Glomerular visceral epithelial cell (primary cell): ENCODE data around the gene CGNL1.

Experiments
- DNase-seq: peaks from one replicate; pipeline ENCODE4 v3.0.0-alpha.2; 2016; ENCODE audit errors: extremely low spot score

The CGNL1 gene

DNA sequence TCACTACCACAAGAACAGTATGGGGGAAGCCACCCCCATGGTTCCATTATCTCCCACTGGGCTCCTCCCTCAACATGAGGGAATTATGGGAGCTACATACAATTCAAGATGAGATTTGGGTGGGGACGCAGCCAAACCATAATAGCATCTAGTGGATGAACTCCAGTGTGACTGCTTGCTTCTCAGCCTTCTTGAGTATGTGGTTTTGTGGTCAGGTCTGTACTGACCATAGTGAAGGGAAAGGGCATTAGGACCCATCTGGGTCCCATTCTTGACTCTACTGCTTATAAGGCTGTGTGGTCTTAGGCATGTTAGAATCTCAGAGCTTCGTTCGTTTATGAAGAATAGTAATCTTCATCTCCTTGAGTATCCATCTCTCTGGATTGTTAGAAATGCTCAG is 81.4 kb downstream of the CGNL1 start:
- DNase-seq: no peak

DNA sequence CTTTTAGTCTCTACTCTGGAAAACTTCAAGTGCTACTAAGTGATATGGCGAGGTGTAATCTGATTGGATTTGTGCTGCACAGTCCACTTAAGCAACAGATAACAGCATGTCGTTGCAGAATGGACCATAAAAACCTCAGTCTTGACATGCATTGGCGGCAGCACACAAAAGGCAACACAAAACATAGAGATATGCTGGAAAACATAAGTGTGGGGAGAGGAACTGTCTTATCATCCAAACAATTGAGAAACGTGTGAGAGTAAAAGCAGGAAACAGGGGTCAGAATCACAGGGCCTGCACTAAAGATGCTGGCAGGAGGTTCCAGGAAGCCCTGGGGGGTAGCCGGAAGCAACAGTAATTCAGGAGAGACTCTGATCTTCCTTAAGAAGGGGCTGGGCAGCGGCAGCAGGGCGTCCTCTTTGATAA is 82.1 kb downstream of the CGNL1 start:
- DNase-seq: no peak

GRCh38 chr15:57460208-57460816 is 84.0 kb downstream of the CGNL1 start:
- DNase-seq: no peak

- DNase-seq: no peak
Observed at GRCh38 chr15:57461541-57461940, 85.2 kb downstream of the CGNL1 start.

- no peak for DNase-seq
Observed at GRCh38 chr15:57462381-57462780, 86.1 kb downstream of the CGNL1 start.

GRCh38 chr15:57463360-57463759 is 87.1 kb downstream of the CGNL1 start:
- no peak for DNase-seq

- no peak for DNase-seq
Observed at GRCh38 chr15:57464480-57464879, 88.2 kb downstream of the CGNL1 start.

DNA sequence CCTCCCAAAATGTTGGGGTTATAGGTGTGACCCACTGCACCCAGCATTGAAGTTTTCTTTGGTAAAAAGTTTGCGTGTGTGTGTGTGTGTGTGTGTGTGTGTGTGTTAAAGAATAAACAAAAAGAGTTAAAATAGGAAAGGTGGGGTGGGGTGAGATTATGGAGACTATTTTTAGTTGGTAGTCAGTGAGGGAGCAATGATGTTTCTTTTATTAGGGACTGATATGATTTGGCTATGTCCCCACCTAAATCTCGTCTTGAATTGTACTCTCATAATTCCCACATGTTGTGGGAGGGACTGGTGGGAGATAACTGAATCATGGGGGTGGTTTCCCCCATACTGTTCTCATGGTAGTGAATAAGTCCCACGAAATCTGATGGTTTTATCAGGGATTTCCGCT is 92.2 kb downstream of the CGNL1 start:
- DNase-seq: no peak

GRCh38 chr15:57470543-57470942 is 94.2 kb downstream of the CGNL1 start:
- DNase-seq: no peak

- no peak for DNase-seq
Observed at GRCh38 chr15:57472861-57473260, 96.6 kb downstream of the CGNL1 start.

DNA sequence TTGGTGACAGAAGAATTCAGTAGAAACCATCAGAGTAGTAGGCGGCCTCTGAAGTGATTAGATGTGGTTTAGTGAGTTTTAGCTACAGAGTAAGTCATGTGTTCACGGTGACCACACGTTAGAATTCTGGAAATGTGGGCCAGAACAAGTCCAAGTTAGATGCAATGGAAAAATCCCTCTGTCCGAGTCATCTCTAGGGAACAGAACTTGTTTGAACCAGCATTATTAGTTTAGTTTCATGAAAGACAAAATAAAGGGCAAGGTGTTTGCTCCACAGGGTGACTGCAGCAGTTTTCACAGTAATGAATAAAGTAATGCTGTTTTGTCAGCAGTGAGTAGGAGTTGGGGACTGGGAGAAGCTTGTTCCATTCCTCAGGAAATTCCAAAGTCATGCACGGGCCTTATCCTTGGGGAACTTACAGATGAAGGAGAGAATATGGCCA is 100.2 kb downstream of the CGNL1 start:
- DNase-seq: peak; percentile 83

DNA sequence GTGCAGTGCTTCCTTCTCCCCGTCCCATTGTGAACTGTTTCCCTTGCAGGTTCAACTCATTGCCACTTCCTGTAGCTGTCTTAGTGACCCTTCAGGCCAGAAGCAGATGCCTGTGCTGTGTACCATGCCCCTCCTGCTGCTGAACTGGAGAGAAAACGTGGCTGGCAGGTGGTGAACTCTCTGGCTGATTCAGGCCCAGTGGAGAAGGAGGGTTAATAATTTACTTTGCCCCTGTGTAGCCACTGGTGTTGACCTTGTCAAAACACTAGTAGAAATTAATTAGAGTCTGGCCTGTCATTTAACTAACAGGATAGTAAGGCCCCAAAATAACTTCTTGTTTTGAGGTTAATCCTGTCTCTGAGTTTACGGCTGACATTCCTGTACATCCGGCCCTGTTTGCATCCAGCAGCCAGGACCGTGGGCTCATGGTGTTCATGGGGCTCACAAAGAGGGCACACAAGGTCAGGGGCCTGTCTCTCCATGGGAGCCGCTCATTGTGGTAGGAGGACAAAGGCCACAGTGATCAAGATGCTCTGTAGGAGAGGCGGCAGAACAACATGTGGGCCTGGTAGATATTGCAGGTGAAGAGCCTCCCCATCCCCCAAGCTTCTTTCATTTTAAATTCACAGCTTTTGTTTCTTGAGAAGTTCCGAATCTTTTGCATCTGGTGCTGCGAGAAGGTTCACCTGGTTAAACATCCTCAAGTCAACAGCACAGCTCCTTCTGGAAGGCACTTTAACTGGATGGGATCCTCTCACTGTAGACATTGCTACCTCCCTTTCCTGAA is 101.6 kb downstream of the CGNL1 start:
- DNase-seq: peak; percentile 91

- no peak for DNase-seq
Observed at GRCh38 chr15:57479005-57479404, 102.7 kb downstream of the CGNL1 start.

GRCh38 chr15:57481038-57481705 is 104.9 kb downstream of the CGNL1 start:
- DNase-seq: no peak

DNA sequence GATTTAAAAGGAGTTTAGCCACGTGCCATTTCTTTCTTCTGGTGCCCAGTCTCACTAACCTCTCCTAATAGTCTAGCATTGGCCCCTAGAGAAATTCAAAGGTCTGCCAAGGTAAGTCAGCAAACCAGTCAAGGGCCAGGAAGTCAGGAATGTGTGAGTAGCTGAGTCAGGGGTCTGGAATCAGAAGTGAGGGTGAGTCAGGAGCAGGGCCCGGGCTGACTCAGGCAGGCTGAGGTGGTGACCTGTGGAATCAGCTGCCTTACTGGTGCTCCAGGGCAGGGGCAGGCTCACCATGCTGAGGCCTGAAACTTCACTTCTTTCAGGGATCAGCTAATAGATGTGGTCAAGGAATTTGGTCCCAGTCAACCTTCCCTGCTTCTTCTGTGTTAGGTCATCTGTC is 109.6 kb downstream of the CGNL1 start:
- DNase-seq: peak; percentile 98

- DNase-seq: no peak
Observed at GRCh38 chr15:57486833-57487232, 110.5 kb downstream of the CGNL1 start.

DNA sequence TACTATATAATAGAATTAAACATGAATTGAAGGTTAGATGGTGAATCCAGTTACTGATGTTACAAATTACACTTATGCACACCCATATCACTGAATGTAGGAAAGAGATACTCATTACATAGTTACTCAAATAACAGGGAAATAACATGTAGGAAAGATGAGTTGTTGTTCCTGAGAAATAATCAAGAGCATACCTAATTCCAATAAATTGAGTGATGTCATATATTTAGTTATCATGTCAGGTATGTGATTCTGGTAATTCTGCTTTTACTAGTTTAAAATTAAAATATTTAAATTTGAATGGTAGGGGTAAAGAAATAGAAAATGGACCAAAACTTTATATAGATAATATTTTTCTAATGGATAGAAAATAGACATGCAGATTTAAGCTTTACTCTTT is 112.8 kb downstream of the CGNL1 start:
- no peak for DNase-seq

GRCh38 chr15:57493351-57493750 is 117.0 kb downstream of the CGNL1 start:
- no peak for DNase-seq

DNA sequence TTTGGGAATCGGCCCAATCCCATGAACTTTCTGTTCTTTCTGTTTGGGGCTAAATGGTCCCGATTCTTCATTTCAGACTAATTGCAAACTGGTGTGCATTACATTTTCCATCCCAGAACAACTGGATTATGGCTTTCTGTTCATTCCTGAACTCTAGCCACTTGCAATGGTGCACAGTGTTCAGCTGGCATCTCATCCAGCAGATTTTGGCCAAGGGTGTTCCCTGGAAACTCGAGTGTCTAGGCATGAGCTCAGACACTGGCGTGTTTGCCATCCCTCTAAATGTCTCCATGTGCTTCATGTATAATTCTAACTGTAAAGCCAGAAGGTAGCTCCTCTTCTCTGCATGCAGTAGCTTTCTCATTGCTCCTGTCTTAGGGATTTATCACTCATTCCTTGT is 118.3 kb downstream of the CGNL1 start:
- no peak for DNase-seq

- DNase-seq: no peak
Observed at GRCh38 chr15:57495041-57495440, 118.7 kb downstream of the CGNL1 start.

DNA sequence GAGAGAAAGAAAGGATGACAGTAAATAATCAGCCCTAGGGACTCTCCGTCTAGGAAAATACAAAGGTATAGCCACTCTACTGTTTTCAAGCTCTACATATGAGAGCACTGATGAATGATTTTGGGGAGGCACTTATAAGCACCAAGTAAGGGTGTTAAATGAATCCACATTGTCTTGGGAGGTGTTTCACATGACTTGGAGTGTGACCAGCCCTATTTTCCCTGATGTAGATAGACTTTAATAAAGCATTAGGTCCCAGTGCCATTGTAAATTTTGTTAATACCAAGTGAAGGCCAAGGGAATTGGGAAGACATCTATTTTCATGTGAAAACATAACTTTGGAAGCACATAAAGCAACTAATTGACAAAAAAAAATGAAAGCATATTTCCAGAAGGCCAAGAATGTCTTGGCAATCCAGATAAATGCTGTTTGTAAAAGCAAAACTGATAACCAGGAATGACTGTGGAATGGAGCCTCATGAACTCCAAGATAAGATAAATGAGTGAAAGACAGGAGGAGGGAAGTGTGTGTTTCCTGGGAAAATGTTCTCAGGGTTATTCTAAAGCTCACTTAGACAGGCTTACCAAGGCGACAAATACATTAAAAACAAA is 119.4 kb downstream of the CGNL1 start:
- no peak for DNase-seq

DNA sequence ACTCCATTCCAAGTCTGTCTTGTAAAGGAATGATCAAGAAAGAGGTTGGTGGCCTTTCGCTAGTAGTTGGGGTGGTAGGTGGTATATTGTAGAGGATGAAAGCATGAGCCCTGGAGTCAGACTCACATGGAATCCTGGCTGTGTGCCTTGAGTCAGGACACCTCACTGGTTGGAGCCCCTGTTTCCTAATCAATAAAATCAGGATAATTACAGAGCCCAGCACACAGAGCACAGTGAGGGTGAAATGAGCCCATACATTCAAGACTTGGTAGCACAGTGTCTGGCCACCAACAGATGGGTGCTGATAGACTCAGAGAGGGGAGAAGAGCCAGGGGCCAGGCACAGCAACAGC is 120.3 kb downstream of the CGNL1 start:
- DNase-seq: no peak
